Large intestine (tissue), 3 donors: Measurements from ENCODE around the gene KRT40. TPM values are rescaled to one million over a fixed set of nuclear protein-coding genes. Genes with fewer than 3 reads are reported as not detected.

Source experiments
- DNase-seq, 2 donors: peaks; one replicate each; pipeline versions ENCODE4 v3.0.0 to v3.0.0-alpha.2; 2013
- H3K27ac ChIP-seq: one replicate; pipeline ENCODE4 v1.5.1; 2013; ENCODE audit warnings: low read length
- H3K27me3 ChIP-seq: 2 replicates; pipeline ENCODE4 v1.6.1; 2013; ENCODE audit warnings: low read length; ENCODE audit not compliant: control insufficient read depth, insufficient read depth
- H3K36me3 ChIP-seq: 2 replicates; pipeline ENCODE4 v1.6.1; 2013; ENCODE audit warnings: low read length; ENCODE audit not compliant: control insufficient read depth, insufficient read depth
- H3K4me1 ChIP-seq: one replicate; pipeline ENCODE4 v1.6.1; 2013; ENCODE audit warnings: low read length; ENCODE audit not compliant: control insufficient read depth, insufficient read depth
- H3K4me3 ChIP-seq: one replicate; pipeline ENCODE4 v1.5.1; 2013; ENCODE audit warnings: low read length
- H3K9me3 ChIP-seq: one replicate; pipeline ENCODE4 v1.6.1; 2013; ENCODE audit warnings: mild to moderate bottlenecking, low read depth, low read length, moderate library complexity; ENCODE audit not compliant: control insufficient read depth
- WGBS: methylation state at CpG from one replicate; pipeline ENCODE4 v1.1.5; 2013; ENCODE audit warnings: low lambda C conversion rate; ENCODE audit not compliant: insufficient coverage; 5-methylcytosine and 5-hydroxymethylcytosine counted together
- polyA plus RNA-seq: library from polyadenylated mRNA; unstranded; fragments of 120-200 nt; gene quantifications from one replicate; pipeline ENCODE4 v1.2.1, GENCODE V29; 2013

KRT40 gene
- polyA plus RNA-seq, 1 donor, result 0.07 TPM

- 94% methylated on average over 2 of the region's 2 CpGs for WGBS
- Histone ChIP-seq H3K27me3 (peaks cover 5% of the 10 kb centered on the region), H3K4me3 (no peak overlapping the region)
These were observed 13.2 kb upstream of the KRT40 start for GRCh38 chr17:40997361-40997760.

GRCh38 chr17:40996829-40997228, 12.7 kb upstream of the KRT40 start:
- H3K27me3 ChIP-seq, result peaks cover 5% of the 10 kb centered on the region
- no peaks in the 10 kb centered on the region for H3K4me1 ChIP-seq
- 95% methylated on average over 3 of the region's 4 CpGs for WGBS
- no peak overlapping the region for H3K27ac ChIP-seq
- H3K36me3 ChIP-seq, result no peaks in the 10 kb centered on the region
- H3K4me3 ChIP-seq, result no peak overlapping the region
- H3K9me3 ChIP-seq, result no peaks in the 10 kb centered on the region
- no peak for DNase-seq

More at GRCh38 chr17:40997361-40997760, 13.2 kb upstream of the KRT40 start:
- no peaks in the 10 kb centered on the region for H3K4me1 ChIP-seq
- DNase-seq, result no peak
- no peaks in the 10 kb centered on the region for H3K36me3 ChIP-seq
- no peaks in the 10 kb centered on the region for H3K9me3 ChIP-seq
- no peak overlapping the region for H3K27ac ChIP-seq

GRCh38 chr17:40995116-40995515, 11.0 kb upstream of the KRT40 start:
- Histone ChIP-seq H3K36me3 (no peaks in the 10 kb centered on the region), H3K27ac (no peak overlapping the region)

GRCh38 chr17:40993839-40994238, 9.7 kb upstream of the KRT40 start, which contains the start of gene KRTAP3-3:
KRTAP3-3 (minus strand) TSS chr17:40994164; CDS start chr17:40994097, 67 bp downstream.
- WGBS, result no CpG with 5 or more reads among the region's 4 CpGs
- Histone ChIP-seq H3K36me3 (no peaks in the 10 kb centered on the region), H3K4me1 (no peaks in the 10 kb centered on the region), H3K9me3 (no peaks in the 10 kb centered on the region), H3K27me3 (peaks cover 5% of the 10 kb centered on the region), H3K27ac (no peak within 1 kb of the TSS), H3K4me3 (no peak within 1 kb of the TSS)
- DNase-seq, result no peak

More at GRCh38 chr17:40995116-40995515, 11.0 kb upstream of the KRT40 start:
- WGBS, result no CpG with 5 or more reads among the region's 1 CpG
- H3K4me3 ChIP-seq, result no peak overlapping the region
- H3K27me3 ChIP-seq, result peaks cover 5% of the 10 kb centered on the region
- H3K4me1 ChIP-seq, result no peaks in the 10 kb centered on the region
- no peak for DNase-seq
- H3K9me3 ChIP-seq, result no peaks in the 10 kb centered on the region

- H3K36me3 ChIP-seq, result no peaks in the 10 kb centered on the region
- no peak for DNase-seq
- H3K9me3 ChIP-seq, result no peaks in the 10 kb centered on the region
- H3K27me3 ChIP-seq, result peaks cover 5% of the 10 kb centered on the region
- no peaks in the 10 kb centered on the region for H3K4me1 ChIP-seq
- no peak overlapping the region for H3K4me3 ChIP-seq
- 94% methylated on average over 2 of the region's 2 CpGs for WGBS
- no peak overlapping the region for H3K27ac ChIP-seq
These were observed 9.0 kb upstream of the KRT40 start for GRCh38 chr17:40993084-40993483.

GRCh38 chr17:40992666-40993065, 8.5 kb upstream of the KRT40 start:
- peak in 1 of 2 donors; percentile 6 for DNase-seq
- Histone ChIP-seq H3K27ac (no peak overlapping the region), H3K27me3 (peaks cover 4% of the 10 kb centered on the region), H3K4me3 (no peak overlapping the region), H3K4me1 (no peaks in the 10 kb centered on the region), H3K9me3 (no peaks in the 10 kb centered on the region), H3K36me3 (no peaks in the 10 kb centered on the region)
- WGBS, result 92% methylated on average over 1 of the region's 3 CpGs

- H3K4me3 ChIP-seq, result no peak overlapping the region
- H3K4me1 ChIP-seq, result no peaks in the 10 kb centered on the region
- WGBS, result 77% methylated on average over 4 of the region's 8 CpGs
- no peak overlapping the region for H3K27ac ChIP-seq
- peaks cover 5% of the 10 kb centered on the region for H3K27me3 ChIP-seq
- DNase-seq, result no peak
- H3K9me3 ChIP-seq, result no peaks in the 10 kb centered on the region
- H3K36me3 ChIP-seq, result no peaks in the 10 kb centered on the region
These were observed 2.8 kb upstream of the KRT40 start for GRCh38 chr17:40986920-40987319.

GRCh38 chr17:40981115-40981514, 3.0 kb downstream of the KRT40 start:
- Histone ChIP-seq H3K4me3 (no peak overlapping the region), H3K27me3 (peaks cover 11% of the 10 kb centered on the region), H3K9me3 (no peaks in the 10 kb centered on the region), H3K36me3 (no peaks in the 10 kb centered on the region), H3K27ac (no peak overlapping the region), H3K4me1 (no peaks in the 10 kb centered on the region)
- no peak for DNase-seq
- 83% methylated on average over 1 of the region's 5 CpGs for WGBS

GRCh38 chr17:40980596-40980995, 3.5 kb downstream of the KRT40 start:
- DNase-seq, result peak; percentile 14 to 16
- no peaks in the 10 kb centered on the region for H3K9me3 ChIP-seq
- WGBS, result no CpG with 5 or more reads among the region's 8 CpGs

GRCh38 chr17:40980117-40980516, 4.0 kb downstream of the KRT40 start:
- Histone ChIP-seq H3K9me3 (no peaks in the 10 kb centered on the region), H3K27ac (no peak overlapping the region), H3K36me3 (no peaks in the 10 kb centered on the region), H3K4me1 (no peaks in the 10 kb centered on the region), H3K4me3 (no peak overlapping the region), H3K27me3 (peaks cover 13% of the 10 kb centered on the region)
- no CpG with 5 or more reads among the region's 3 CpGs for WGBS
- DNase-seq, result no peak

More at GRCh38 chr17:40980596-40980995, 3.5 kb downstream of the KRT40 start:
- Histone ChIP-seq H3K27me3 (peaks cover 13% of the 10 kb centered on the region), H3K4me1 (no peaks in the 10 kb centered on the region), H3K4me3 (no peak overlapping the region), H3K36me3 (no peaks in the 10 kb centered on the region), H3K27ac (no peak overlapping the region)

- H3K27ac ChIP-seq, result no peak overlapping the region
- no peaks in the 10 kb centered on the region for H3K4me1 ChIP-seq
- H3K4me3 ChIP-seq, result no peak overlapping the region
- WGBS, result 93% methylated on average over 3 of the region's 13 CpGs
- peaks cover 9% of the 10 kb centered on the region for H3K27me3 ChIP-seq
- H3K9me3 ChIP-seq, result no peaks in the 10 kb centered on the region
- DNase-seq, result no peak
- H3K36me3 ChIP-seq, result no peaks in the 10 kb centered on the region
These were observed 5.5 kb downstream of the KRT40 start for GRCh38 chr17:40978575-40979151.
